GM19372 (cell line): ENCODE data around the gene TAF6L.
A peak's percentile ranks its signal among the peaks of the same experiment; 100 is the strongest.
"Not testable (repeated sequence)": the region's sequence is repeated elsewhere in the genome, so short reads cannot be mapped to it uniquely, and the experiment has no call there.

Source experiments
- ATAC-seq: cut with Tn5 transposase; IDR thresholded peaks from one replicate; pipeline ENCODE4 v1.9.1; 2021; ENCODE audit warnings: mild to moderate bottlenecking, low read depth, moderate library complexity; ENCODE audit not compliant: unreplicated experiment

Gene TAF6L, protein sequence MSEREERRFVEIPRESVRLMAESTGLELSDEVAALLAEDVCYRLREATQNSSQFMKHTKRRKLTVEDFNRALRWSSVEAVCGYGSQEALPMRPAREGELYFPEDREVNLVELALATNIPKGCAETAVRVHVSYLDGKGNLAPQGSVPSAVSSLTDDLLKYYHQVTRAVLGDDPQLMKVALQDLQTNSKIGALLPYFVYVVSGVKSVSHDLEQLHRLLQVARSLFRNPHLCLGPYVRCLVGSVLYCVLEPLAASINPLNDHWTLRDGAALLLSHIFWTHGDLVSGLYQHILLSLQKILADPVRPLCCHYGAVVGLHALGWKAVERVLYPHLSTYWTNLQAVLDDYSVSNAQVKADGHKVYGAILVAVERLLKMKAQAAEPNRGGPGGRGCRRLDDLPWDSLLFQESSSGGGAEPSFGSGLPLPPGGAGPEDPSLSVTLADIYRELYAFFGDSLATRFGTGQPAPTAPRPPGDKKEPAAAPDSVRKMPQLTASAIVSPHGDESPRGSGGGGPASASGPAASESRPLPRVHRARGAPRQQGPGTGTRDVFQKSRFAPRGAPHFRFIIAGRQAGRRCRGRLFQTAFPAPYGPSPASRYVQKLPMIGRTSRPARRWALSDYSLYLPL

DNA sequence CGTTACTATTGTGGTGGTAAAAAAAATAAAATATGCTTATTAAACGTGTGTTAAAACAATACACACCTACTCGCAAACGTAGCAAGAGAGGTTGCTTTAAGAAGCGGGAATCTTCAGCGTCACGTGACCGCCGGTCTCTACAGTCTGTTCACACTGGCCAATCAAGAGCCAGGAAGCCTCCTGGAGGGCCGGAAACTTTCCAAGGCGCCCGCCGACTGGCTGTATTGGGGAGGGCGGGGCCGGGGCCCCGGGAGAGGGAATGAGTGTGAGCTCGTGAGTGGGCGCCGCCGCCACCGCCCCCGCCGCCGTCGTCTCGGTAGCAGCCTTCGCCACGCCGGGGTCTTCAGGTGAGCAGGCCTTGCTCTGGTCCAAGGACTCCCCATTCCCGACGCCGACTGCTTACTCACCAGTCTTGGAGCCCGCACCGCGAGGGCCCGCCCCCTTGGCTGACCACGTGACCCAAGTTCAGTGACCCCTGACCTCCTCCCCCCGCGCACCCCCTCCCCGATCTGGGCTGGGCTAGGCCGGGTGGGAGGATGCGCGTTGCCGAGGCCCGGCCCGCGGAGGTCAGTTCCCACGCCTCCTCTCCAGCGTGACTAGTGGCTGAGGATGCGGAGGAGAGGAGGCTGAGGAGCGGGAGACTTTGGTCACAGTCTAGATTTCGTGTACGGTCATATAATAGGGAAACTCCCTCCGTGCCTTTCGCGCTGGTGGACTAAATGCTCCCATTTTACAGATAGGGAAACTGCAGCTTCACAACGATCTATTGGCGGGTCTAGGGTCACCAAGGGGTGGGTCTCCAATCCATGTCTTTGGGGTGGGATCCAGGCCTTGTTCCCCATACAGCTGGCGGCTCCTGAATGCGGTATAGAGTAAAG is at the start of gene TAF6L:
Gene TAF6L, plus strand, starts transcription at position 253 of the 878 bp plus-strand sequence. CDS start 4,388 bp downstream, outside the sequence.
- ATAC-seq: peak; percentile 79

DNA sequence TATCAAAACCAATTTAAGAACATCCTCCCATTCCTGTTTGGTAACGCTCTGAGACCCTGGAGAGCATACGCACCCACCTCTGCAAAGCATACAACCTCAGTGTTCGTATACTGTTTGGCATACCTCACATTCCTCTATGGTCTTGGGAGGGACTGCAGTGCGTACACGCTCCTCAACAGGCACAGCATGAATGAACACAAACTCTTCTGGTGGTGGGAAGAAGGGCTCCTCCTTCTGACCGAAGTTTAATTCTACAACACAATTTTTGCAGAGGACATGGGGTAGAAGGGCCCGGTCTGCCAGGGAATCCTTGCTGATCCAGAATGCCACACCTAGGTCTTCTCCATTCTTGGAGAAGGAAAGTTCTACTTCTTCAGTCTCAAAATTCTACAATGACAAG is 49.2 kb upstream of the TAF6L start:
- no peak for ATAC-seq

DNA sequence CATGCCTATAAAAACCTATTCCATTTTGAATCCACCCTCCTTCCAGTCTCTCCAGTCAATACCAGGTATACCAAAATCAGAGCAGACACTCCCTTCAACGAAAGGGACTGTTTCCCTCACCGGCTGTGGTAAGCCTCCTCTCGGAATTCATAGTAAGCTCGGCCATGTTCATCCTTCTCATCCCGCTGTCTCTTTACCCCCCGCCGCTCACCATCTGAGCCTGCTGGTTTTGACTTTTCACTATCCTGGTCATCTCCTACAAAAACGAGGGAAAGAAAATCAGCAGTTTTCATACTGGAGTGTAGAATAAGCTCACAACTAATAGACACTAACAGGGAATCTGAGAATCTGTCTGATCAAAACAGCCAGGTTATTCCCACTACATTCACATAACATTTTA is 47.0 kb upstream of the TAF6L start:
- no peak for ATAC-seq

DNA sequence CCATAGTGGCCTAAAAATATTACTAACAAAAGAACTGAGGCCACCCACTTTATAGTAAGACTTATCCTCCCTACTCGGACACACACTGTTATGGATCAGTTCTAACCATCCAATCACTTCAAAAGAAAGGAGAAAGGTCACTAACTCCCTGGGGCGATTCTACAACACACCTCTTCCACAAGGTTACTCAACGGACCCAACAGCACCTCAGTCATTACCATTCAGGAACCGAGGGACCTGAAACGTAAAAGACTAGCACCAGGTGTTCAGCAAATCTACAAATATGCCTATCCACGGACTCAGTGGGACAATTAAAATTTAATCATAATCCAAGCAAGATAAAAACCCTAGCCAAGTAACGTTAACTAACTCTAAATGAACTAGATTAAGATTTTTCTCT is 45.5 kb upstream of the TAF6L start:
- no peak for ATAC-seq

DNA sequence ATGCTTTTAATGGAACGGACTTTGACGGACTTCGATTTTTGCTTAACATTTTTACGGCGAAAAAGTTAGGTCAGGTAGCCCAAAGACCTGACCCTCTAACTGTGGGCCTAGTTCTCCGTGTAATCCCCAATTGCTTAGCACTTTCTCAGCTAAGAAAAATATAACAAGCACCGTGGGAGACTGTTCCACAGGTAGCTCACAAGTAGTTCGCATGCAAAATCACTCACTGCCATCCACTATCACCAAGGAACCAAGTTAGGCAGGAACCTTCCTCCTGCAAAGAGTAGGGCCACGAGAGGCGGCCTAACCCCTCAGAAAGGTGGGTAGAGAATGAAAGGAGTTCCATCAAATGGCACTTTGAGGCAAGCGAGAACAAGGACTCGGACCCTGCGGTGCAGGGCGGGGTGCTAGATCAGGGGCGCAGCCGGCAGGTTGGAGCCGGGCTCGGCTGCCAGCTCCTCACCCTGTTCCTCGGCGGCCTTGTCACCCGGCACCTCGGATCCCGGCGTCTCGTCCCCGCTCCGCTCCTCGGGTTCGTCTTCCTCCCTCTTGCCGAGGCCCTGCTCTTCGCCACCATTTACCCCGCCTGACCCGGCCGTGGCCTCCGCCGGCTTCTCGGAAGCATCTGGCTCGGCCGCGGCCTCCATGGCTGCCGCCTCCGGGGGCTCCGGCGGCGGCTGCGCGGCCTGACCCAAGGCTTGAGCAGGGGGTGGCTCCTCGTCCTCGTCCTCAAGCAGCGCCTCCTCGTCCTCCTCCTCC is 44.9 kb upstream of the TAF6L start:
- peak; percentile 2 for ATAC-seq

DNA sequence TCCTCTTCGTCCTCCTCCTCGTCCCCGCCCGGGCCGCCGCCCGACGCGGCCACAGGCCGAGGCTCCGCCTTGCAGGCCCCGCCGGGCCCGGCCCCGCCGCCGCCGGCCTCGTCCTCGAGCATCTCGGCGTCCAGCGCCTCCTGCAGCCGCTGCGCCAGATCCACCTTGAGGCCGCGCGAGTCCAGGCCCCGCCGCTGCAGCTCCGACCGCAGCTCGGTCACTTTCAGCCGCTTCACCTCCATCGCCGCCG is 44.4 kb upstream of the TAF6L start:
- ATAC-seq: no peak

DNA sequence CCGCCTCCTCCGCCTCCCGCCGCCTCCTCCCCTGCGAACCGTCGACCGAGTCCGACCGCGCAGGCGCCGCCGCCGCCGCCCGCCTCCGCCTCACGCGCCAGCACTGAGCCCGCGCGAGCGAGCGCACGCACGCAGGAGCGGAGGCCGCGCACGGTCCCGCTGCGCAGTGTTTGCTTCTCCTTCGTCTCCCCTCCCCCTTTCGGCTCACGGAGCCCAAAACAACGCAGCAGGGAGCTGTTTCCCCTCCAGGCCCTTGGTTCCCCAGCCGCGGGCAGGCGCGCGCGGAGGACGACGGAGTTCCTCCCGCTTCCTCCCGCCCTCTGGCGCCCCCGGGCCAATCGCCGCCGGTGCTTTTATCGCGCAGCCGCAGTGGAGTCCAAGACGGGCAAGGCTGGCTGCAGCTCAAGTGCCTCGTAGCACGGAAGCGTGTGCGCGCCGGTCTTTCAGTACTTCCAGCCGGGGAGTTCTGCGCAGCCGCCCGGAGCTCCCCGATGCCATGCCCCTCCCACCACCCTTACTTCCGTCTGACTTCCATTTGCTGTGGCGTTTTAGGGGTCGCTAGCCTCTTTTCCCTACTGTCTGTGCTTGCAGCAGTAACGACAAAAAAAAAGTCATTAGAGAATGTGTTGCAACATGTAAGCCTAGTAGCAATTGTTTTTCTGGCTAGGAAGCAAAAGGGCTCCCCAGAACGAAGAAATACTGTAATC is 43.9 kb upstream of the TAF6L start, which contains the start of gene HNRNPUL2:
Gene HNRNPUL2, minus strand, starts transcription at position 293 of the 707 bp plus-strand sequence. CDS start 301 bp downstream, outside the sequence.
- peak; percentile 64 for ATAC-seq

DNA sequence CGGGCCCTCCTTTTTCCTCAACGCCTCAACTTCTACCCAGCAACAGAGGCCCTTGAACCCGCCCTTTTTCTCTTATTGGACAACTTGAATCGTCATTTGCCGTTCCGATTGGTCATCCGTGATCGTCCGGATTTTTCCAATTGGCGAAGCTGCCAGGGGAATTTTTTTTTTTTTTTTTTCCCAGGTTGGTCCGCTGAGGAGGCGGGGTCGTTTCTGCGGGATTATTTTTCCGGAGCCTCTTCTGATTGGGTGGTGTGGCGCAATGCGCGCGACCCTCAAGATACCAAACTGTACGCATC is 43.4 kb upstream of the TAF6L start:
- ATAC-seq: peak; percentile 46

DNA sequence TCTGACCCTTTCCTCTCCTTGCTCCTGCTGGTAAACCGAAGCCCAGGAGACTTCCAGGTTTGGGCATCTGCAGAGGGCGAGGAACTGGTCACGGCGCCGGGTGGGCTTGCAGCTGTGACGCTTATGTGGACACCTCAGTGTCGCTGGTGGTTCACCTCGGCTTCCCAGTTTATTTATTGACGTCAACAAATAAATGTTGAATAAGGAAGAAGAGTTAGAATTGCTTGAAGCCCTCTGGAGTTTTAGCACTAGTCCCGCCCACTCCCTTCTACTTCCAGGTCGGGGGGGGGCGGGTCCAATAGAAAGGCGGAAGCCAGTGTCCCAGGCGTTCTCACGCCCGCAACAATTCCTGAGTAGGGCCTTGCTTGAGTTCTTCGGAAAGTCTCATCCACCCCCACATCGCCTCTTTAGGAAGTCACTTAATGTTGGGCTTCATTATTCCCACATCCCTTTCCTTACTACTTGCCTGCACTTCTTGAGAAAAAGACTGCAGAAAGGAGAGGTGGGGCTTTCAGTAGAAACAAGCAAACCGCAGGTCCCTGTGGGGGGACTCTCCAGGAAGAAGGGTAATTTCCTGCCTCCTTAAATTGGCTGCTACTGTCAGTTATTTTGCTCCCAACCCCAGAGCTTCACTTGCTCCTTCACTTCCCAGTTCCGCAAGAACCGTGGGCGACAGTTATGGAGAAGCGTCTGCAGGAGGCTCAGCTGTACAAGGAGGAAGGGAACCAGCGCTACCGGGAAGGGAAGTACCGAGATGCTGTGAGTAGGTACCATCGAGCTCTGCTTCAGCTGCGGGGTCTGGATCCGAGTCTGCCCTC is 42.8 kb upstream of the TAF6L start, which contains the start of gene TTC9C:
Gene TTC9C, plus strand, starts transcription at position 316 of the 818 bp plus-strand sequence. Its CDS starts 363 bp downstream, at position 679.
- peak; percentile 4 for ATAC-seq

DNA sequence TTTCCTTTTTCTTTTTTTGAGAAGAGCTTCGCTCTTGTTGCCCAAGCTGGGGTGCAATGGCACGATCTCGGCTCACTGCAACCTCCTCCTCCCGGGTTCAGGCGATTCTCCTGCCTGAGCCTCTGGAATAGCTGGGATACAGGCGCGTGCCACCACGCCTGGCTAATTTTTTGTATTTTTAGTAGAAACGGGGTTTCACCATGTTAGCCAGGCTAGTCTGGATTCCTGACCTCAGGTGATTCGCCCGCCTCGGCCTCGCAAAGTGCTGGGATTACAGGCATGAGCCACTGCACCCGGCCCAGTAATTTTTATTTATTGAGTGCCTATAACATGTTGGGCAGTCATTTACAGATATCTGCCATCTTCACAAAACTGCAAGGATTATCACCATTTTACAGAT is 41.1 kb upstream of the TAF6L start:
- not testable (repeated sequence) for ATAC-seq

DNA sequence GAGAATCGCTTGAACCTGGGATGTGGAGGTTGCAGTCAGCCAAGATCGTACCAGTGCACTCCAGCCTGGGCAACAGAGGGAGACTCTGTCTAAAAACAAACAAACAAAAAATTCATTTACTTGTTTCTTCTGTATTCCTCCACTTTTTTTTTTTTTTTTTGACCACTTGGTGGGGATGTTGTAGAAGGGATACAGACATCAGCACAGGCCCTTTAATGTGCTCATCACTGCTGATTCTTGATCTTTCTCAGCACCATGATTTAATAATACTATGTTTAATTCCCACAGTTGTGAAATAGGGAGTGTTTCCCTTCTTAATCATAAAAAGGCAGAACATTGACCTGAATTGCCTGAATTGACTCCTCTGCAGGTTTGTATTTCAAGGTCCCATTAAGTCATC is 38.4 kb upstream of the TAF6L start:
- ATAC-seq: no peak

DNA sequence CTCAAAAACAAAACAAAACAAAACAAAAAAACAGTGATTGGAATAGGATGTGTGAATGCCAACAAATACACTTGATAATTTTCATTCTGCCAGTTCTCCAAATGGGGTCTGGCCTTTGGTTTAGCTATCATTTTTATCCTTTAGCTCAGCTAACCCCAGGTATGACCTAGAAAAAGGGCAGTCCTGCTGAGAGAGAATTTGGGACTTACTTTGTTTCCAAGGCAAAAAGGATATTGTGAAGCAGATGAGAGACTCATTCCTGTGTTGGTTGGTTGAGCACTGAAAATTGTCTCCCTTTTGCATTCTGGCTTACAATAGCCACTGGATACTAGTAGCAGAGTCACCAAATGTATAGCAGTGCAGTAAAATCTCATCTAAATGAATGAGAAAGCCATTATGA is 34.0 kb upstream of the TAF6L start:
- ATAC-seq: no peak

DNA sequence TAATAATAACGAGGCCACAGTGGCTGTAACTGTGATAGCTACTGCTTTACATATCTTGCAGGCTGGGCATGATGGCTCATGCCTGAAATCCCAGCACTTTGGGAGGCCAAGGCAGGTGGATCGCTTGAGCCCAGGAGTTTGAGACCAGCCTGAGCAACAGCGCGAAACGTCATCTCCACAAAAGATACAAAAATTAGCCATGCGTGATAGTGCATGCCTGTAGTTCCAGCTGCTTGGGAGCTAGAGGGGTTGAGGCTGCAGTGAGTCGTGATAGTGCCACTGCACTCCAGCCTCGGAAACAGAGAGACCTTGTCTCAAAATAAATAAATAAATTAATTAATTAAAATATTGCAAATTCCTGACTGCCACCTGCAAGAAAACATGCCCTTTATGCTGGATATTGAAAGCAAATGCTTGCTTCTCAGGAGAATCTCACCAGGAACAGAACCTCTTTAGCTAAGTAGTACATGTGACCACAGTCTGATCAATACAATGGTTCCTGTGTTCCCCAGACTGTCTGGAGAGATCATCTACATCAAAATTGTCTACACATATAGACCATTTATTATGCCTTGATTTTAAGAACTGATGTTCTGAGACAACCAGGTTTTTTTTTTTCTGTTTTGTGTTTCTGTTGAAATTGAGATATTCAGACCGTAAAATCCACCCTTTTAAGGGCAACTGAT is 23.6 kb upstream of the TAF6L start:
- no peak for ATAC-seq

DNA sequence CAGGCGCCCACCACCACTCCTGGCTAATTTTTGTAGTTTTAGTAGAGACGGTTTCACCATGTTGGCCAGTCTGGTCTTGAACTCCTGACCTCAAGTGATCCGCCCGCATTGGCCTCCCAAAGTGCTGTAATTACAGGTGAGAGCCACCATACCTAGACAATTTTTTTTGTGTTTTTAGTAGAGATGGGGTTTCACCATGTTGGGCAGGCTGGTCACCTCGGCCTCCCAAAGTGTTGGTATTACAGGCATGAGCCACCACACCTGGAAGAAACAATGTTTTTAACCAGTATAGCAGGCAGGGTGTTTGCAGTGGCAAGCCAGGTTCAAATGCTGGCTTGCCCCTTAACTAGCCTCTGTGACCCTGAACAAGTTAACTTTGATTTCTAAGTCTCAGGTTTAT is 21.3 kb upstream of the TAF6L start:
- not testable (repeated sequence) for ATAC-seq

DNA sequence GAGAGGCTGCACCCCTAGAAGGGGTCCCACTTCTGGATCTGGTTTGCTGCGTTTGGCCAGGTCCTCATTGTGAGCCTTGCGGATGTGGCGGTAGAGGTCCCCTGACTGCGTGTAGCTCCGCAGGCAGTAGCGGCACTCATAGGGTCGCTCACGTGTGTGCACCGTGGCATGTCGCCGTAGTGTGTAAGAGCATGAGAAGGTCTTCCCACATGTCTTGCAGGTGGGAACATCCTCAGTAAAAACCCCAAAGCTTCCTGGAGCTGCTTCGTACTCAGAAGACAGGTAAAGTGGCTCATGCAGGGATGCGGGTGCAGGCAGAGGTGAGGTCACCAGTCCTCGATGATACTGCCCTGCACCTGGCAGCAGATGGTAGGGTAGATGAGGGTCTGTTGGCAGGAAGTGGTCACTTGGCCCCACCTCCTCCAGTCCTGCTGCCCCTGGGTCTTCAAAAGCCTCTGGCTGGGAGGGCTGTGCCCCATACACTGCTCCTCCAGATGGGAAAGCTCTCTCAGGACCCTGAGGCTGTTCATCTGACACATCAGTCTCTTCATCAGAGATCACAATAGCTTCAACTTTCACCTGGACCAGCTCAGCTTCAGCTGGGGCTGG is 18.9 kb upstream of the TAF6L start:
- ATAC-seq: no peak

DNA sequence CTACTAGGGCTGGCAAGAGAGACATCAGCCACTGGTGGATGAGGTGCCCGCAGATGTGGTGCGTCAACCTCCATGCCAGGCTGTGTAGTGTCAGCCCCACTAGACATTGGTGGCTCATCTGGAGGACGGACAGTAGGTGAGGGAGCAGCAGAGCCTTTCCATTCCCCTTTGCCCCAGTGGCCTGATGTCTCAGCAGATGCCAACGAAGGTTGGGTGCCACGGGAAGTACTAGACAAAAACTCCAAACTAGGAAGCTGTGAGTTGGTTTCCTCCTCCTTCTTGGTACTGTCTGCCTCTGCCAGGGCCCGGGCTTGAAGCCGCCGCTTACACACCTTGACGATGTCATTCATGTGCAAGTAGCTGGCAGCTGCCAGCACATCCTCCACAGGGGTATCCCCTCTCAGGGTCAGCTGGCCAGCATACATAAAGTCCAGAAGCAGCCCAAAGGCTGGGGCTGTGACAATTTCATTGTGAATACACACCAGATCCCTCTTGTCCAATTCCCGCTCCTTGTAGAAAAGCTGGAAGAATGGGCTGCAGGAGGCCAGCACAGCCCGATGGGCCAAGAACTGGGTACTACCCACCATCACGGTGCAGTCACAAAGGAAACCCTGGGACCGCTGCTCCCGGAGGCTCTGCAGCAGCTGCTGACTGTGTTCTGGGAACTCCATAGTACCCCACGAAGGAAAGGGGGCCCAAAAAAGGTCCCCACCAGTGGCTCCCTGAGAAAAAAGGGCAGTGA is 18.0 kb upstream of the TAF6L start:
- ATAC-seq: no peak
